HepG2 (cell line): ENCODE results near the gene BBLN. TPM values are rescaled to one million over a fixed set of nuclear protein-coding genes. Genes with fewer than 3 reads are reported as not detected.

Experiments used
- ADNP ChIP-seq: sonication (generic); formaldehyde crosslinking; IDR thresholded peaks from 2 replicates; pipeline ENCODE4 v1.4.0; 2020; ENCODE audit warnings: missing genetic modification reagents
- CHD2 ChIP-seq: IDR thresholded peaks from 2 replicates; pipeline ENCODE4 v1.6.1; 2011; ENCODE audit warnings: low read depth, low read length, improper control_type of control experiment
- GPN1 ChIP-seq: sonication (generic); formaldehyde crosslinking; IDR thresholded peaks from 2 replicates; pipeline ENCODE4 v1.5.1; 2020; ENCODE audit warnings: missing genetic modification reagents, borderline replicate concordance
- HBP1 ChIP-seq: IDR thresholded peaks from 2 replicates; pipeline ENCODE4 v1.6.1; 2016; ENCODE audit warnings: low read depth, control low read depth
- HNF4G ChIP-seq, 2 experiments: sonication (generic) in 1 of 2; formaldehyde crosslinking in 1 of 2; IDR thresholded peaks; 2 replicates each; pipeline versions ENCODE4 v1.4.0 to v1.6.1; 2011 to 2020; ENCODE audit warnings: borderline replicate concordance in 2 of 2, low read depth in 2 of 2, mild to moderate bottlenecking in 2 of 2, low read length in 1 of 2, missing genetic modification reagents in 1 of 2, moderate library complexity in 1 of 2
- PAWR ChIP-seq: sonication (generic); formaldehyde crosslinking; IDR thresholded peaks from 2 replicates; pipeline ENCODE4 v1.4.0; 2020; ENCODE audit warnings: missing genetic modification reagents, mild to moderate bottlenecking, borderline replicate concordance
- PCBP2 ChIP-seq: fragments of 200-400 bp; formaldehyde crosslinking; optimal IDR thresholded peaks from 2 replicates; pipeline ENCODE3; 2018; ENCODE audit warnings: low read length, low read depth; ENCODE audit not compliant: poor library complexity, severe bottlenecking
- SKIL ChIP-seq: sonication (generic); formaldehyde crosslinking; IDR thresholded peaks from 2 replicates; pipeline ENCODE4 v1.8.0; 2022; ENCODE audit warnings: missing genetic modification reagents, mild to moderate bottlenecking, moderate library complexity, borderline replicate concordance
- SMARCC2 ChIP-seq: fragments of 450-650 bp; IDR thresholded peaks from 2 replicates; pipeline ENCODE4 v1.6.1; 2017; ENCODE audit warnings: antibody characterized with exemption, mild to moderate bottlenecking
- USF2 ChIP-seq, 2 experiments: sonication (generic) in 1 of 2; formaldehyde crosslinking in 1 of 2; IDR thresholded peaks; 2 replicates each; pipeline versions ENCODE4 v1.5.1 to v1.6.1; 2011 to 2020; ENCODE audit warnings: borderline replicate concordance in 1 of 2, low read depth in 1 of 2, low read length in 1 of 2, mild to moderate bottlenecking in 1 of 2, missing genetic modification reagents in 1 of 2, moderate library complexity in 1 of 2
- ZBTB44 ChIP-seq: sonication (generic); formaldehyde crosslinking; IDR thresholded peaks from 2 replicates; pipeline ENCODE4 v1.4.0; 2020; ENCODE audit warnings: missing genetic modification reagents
- ZFP91 ChIP-seq: sonication (generic); formaldehyde crosslinking; IDR thresholded peaks from 2 replicates; pipeline ENCODE4 v1.9.0; 2022; ENCODE audit warnings: missing genetic modification reagents, mild to moderate bottlenecking, borderline replicate concordance
- ZNF124 ChIP-seq: sonication (generic); formaldehyde crosslinking; IDR thresholded peaks from 2 replicates; pipeline ENCODE4 v1.4.0; 2020; ENCODE audit warnings: missing genetic modification reagents
- ZNF225 ChIP-seq: sonication (generic); formaldehyde crosslinking; IDR thresholded peaks from 2 replicates; pipeline ENCODE4 v1.4.0; 2020; ENCODE audit warnings: mild to moderate bottlenecking, missing genetic modification reagents
- ZNF33B ChIP-seq: sonication (generic); formaldehyde crosslinking; IDR thresholded peaks from 2 replicates; pipeline ENCODE4 v1.5.1; 2020; ENCODE audit warnings: mild to moderate bottlenecking, missing genetic modification reagents
- ZNF34 ChIP-seq: sonication (generic); formaldehyde crosslinking; IDR thresholded peaks from 2 replicates; pipeline ENCODE4 v1.4.0; 2020; ENCODE audit warnings: mild to moderate bottlenecking, missing genetic modification reagents, borderline replicate concordance
- ZNF350 ChIP-seq: sonication (generic); formaldehyde crosslinking; IDR thresholded peaks from 2 replicates; pipeline ENCODE4 v1.4.0; 2020; ENCODE audit warnings: mild to moderate bottlenecking, low read depth, missing genetic modification reagents, borderline replicate concordance
- ZNF775 ChIP-seq: sonication (generic); formaldehyde crosslinking; IDR thresholded peaks from 2 replicates; pipeline ENCODE4 v1.4.0; 2020; ENCODE audit warnings: missing genetic modification reagents, mild to moderate bottlenecking, moderate library complexity, borderline replicate concordance
- polyA plus RNA-seq, 8 experiments: library from polyadenylated mRNA; depleted of rRNA in 3 of 8; stranded (reverse) in 7 of 8; unstranded in 1 of 8; fragments of >200 nt; fragmentation: Illumina TruSeq in 4 of 8; extraction: Trizol in 4 of 8; gene quantifications; 2 replicates each; pipeline versions ENCODE4 v1.2.1 to v1.2.3, GENCODE V29; 2011 to 2016; ENCODE audit warnings: low read depth in 4 of 8, missing spikeins in 1 of 8, mixed read lengths in 1 of 8; ENCODE audit not compliant: insufficient read depth in 1 of 8
- total RNA-seq, 5 experiments: library from RNA; depleted of rRNA; stranded (reverse); fragments of >200 nt; fragmentation: Illumina TruSeq; extraction: Trizol; gene quantifications; 2 replicates each; pipeline ENCODE4 v1.2.3, GENCODE V29; 2016; ENCODE audit warnings: low read depth in 1 of 5

Gene BBLN
- total and polyA plus RNA-seq, 2 of the 13 experiments (the other 11 are each of a cell fraction or from before 2014, with no cell fraction given), result 27.6 to 33.1 TPM

- TF ChIP-seq ZBTB44 (CRISPR knock-in tag) (no peak), CHD2 (no peak), ADNP (CRISPR knock-in tag) (no peak), ZNF350 (CRISPR knock-in tag) (no peak), PCBP2 (no peak), USF2 (IDR thresholded peaks at IDR 0.05; ENCODE audit: low read depth, low read length) (no peak), USF2 (CRISPR knock-in tag; IDR thresholded peaks at IDR 0.05; ENCODE audit: borderline replicate concordance) (no peak), ZNF124 (CRISPR knock-in tag) (no peak), GPN1 (CRISPR knock-in tag) (no peak), HNF4G (IDR thresholded peaks at IDR 0.05; ENCODE audit: borderline replicate concordance, low read depth, low read length) (no peak), HNF4G (CRISPR knock-in tag; IDR thresholded peaks at IDR 0.05; ENCODE audit: borderline replicate concordance, low read depth) (no peak), ZNF33B (CRISPR knock-in tag) (no peak), ZNF775 (no peak), HBP1 (CRISPR knock-in tag) (no peak), SKIL (CRISPR knock-in tag) (no peak), ZNF225 (CRISPR knock-in tag) (no peak), PAWR (CRISPR knock-in tag) (no peak), ZFP91 (CRISPR knock-in tag) (no peak), SMARCC2 (no peak), ZNF34 (CRISPR knock-in tag) (no peak)
Measured at GRCh38 chr9:128203024-128203706, 43.1 kb downstream of the BBLN start, which contains the start of gene DNM1 (continued).
